ACC112 (cell line): ENCODE results near the gene SPINK9.
A peak's percentile ranks its signal among the peaks of the same experiment; 100 is the strongest.

ENCODE experiments used
- H2AFZ ChIP-seq: fragments of 200-600 bp; sonication (generic); one replicate; pipeline ENCODE4 v1.6.0; 2017; ENCODE audit warnings: antibody characterized with exemption, low read length; ENCODE audit not compliant: unreplicated experiment
- H3K27ac ChIP-seq: fragments of 200-600 bp; sonication (generic); 2 replicates; pipeline ENCODE4 v1.5.1; 2014; ENCODE audit warnings: low read depth, mild to moderate bottlenecking, antibody characterized with exemption, low read length, moderate library complexity
- H3K27me3 ChIP-seq: fragments of 200-600 bp; sonication (generic); 2 replicates; pipeline ENCODE4 v1.6.1; 2014; ENCODE audit warnings: mild to moderate bottlenecking, antibody characterized with exemption, low read length, moderate library complexity, mixed read lengths; ENCODE audit not compliant: insufficient read depth
- H3K36me3 ChIP-seq: fragments of 200-600 bp; sonication (generic); 2 replicates; pipeline ENCODE4 v1.6.1; 2016; ENCODE audit warnings: mild to moderate bottlenecking, antibody characterized with exemption, low read length, moderate library complexity, mixed read lengths; ENCODE audit not compliant: insufficient read depth
- H3K4me1 ChIP-seq: fragments of 200-600 bp; sonication (generic); one replicate; pipeline ENCODE4 v1.6.1; 2016; ENCODE audit warnings: low read length, mixed read lengths; ENCODE audit not compliant: insufficient read depth, unreplicated experiment, control insufficient read depth
- H3K4me3 ChIP-seq: fragments of 200-600 bp; sonication (generic); 2 replicates; pipeline ENCODE4 v1.5.1; 2014; ENCODE audit warnings: mild to moderate bottlenecking, low read depth, low read length
- H3K79me2 ChIP-seq: fragments of 200-600 bp; sonication (generic); one replicate; pipeline ENCODE4 v1.6.0; 2016; ENCODE audit warnings: low read length; ENCODE audit not compliant: control insufficient read depth, unreplicated experiment, insufficient read depth

SPINK9 gene

GRCh38 chr5:148384380-148384737 lies 49.0 kb downstream of the SPINK9 start:
- peaks cover 62% of the 10 kb centered on the region for H3K79me2 ChIP-seq
- peak overlapping the region; percentile 86 for H3K4me3 ChIP-seq
- H3K27me3 ChIP-seq: no peaks in the 10 kb centered on the region
- H3K27ac ChIP-seq: peak overlapping the region; percentile 60
- no peaks in the 10 kb centered on the region for H3K36me3 ChIP-seq
- no peak overlapping the region for H2AFZ ChIP-seq
- peaks cover 17% of the 10 kb centered on the region for H3K4me1 ChIP-seq

- H3K4me1 ChIP-seq: peaks cover 17% of the 10 kb centered on the region
- H3K36me3 ChIP-seq: no peaks in the 10 kb centered on the region
- H3K27me3 ChIP-seq: no peaks in the 10 kb centered on the region
- H3K79me2 ChIP-seq: peaks cover 64% of the 10 kb centered on the region
- H2AFZ ChIP-seq: no peak overlapping the region
- H3K27ac ChIP-seq: no peak overlapping the region
- peak overlapping the region; percentile 86 for H3K4me3 ChIP-seq
Observed at GRCh38 chr5:148385094-148385493, 49.7 kb downstream of the SPINK9 start.

GRCh38 chr5:148386041-148386440 lies 50.7 kb downstream of the SPINK9 start:
- peaks cover 19% of the 10 kb centered on the region for H3K4me1 ChIP-seq
- H2AFZ ChIP-seq: no peak overlapping the region
- H3K27ac ChIP-seq: no peak overlapping the region
- peaks cover 73% of the 10 kb centered on the region for H3K79me2 ChIP-seq
- no peaks in the 10 kb centered on the region for H3K36me3 ChIP-seq
- H3K27me3 ChIP-seq: no peaks in the 10 kb centered on the region
- no peak overlapping the region for H3K4me3 ChIP-seq

GRCh38 chr5:148387325-148387724 lies 52.0 kb downstream of the SPINK9 start:
- no peaks in the 10 kb centered on the region for H3K36me3 ChIP-seq
- peaks cover 85% of the 10 kb centered on the region for H3K79me2 ChIP-seq
- H3K27me3 ChIP-seq: no peaks in the 10 kb centered on the region
- H3K4me3 ChIP-seq: no peak overlapping the region
- no peak overlapping the region for H2AFZ ChIP-seq
- no peak overlapping the region for H3K27ac ChIP-seq
- peaks cover 23% of the 10 kb centered on the region for H3K4me1 ChIP-seq

- Histone ChIP-seq H3K79me2 (peaks cover 87% of the 10 kb centered on the region), H3K27me3 (no peaks in the 10 kb centered on the region), H2AFZ (no peak overlapping the region), H3K4me3 (no peak overlapping the region), H3K36me3 (no peaks in the 10 kb centered on the region), H3K4me1 (peaks cover 23% of the 10 kb centered on the region), H3K27ac (no peak overlapping the region)
Observed at GRCh38 chr5:148388696-148389095, 53.3 kb downstream of the SPINK9 start.
